Stimulated activated memory B cell treated with anti-CD40 and anti-IgM and Interleukin-4, amounts not matched to agents 10 μg/mL and 1 μg/mL and 100 μg/mL, for 72 hours (primary cell): ENCODE measurements around the gene GOLGA8N.
"Not testable (repeated sequence)": the region's sequence is repeated elsewhere in the genome, so short reads cannot be mapped to it uniquely, and the experiment has no call there.

ENCODE experiments used
- ATAC-seq: fragments of 150-1000 bp; cut with Tn5 transposase; 2 replicates; pipeline ENCODE4 v1.10.0; 2021
- H3K27ac Mint-ChIP-seq: one replicate; pipeline ENCODE4 v1.8.0; 2022; ENCODE audit warnings: mild to moderate bottlenecking, mixed read lengths
- H3K27me3 Mint-ChIP-seq: one replicate; pipeline ENCODE4 v1.8.0; 2022; ENCODE audit warnings: mixed read lengths
- H3K36me3 Mint-ChIP-seq: one replicate; pipeline ENCODE4 v1.8.0; 2022; ENCODE audit warnings: mixed read lengths
- H3K4me1 Mint-ChIP-seq: one replicate; pipeline ENCODE4 v1.8.0; 2022; ENCODE audit warnings: mixed read lengths
- H3K4me3 Mint-ChIP-seq: one replicate; pipeline ENCODE4 v1.8.0; 2022; ENCODE audit warnings: mild to moderate bottlenecking, moderate library complexity, mixed read lengths
- H3K9me3 Mint-ChIP-seq: one replicate; pipeline ENCODE4 v1.8.0; 2022; ENCODE audit warnings: mixed read lengths

The GOLGA8N gene

GRCh38 chr15:32593151-32593550 lies at the start of gene GOLGA8N:
TSS of gene GOLGA8N (plus strand) at chr15:32593456.
- H3K27me3 Mint-ChIP-seq, H3K36me3 Mint-ChIP-seq, H3K4me3 Mint-ChIP-seq, H3K4me1 Mint-ChIP-seq, H3K9me3 Mint-ChIP-seq, ATAC-seq, H3K27ac Mint-ChIP-seq: not testable (repeated sequence)

- H3K4me3 Mint-ChIP-seq, H3K9me3 Mint-ChIP-seq, H3K27me3 Mint-ChIP-seq, H3K4me1 Mint-ChIP-seq, ATAC-seq, H3K36me3 Mint-ChIP-seq, H3K27ac Mint-ChIP-seq: not testable (repeated sequence)
These were observed 49.8 kb upstream of the GOLGA8N start for GRCh38 chr15:32543456-32543855.

DNA sequence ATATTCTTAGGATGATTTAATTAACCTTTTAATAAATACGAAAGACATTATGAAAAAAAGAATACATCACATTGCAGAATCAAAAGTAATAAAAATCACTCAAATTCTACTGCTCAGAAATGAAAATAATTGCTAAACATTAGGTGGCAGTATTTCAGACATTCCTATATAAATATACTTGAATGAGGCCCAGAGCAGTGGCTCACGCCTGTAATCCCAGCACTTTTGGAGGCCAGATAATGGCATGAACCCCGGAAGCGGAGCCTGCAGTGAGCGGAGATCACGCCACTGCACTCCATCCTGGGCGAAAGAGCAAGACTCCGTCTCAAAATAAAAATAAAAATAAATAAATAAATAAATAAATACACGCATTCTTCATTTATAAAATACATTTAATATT lies 48.1 kb upstream of the GOLGA8N start:
- not testable (repeated sequence) for H3K36me3 Mint-ChIP-seq, H3K27ac Mint-ChIP-seq, H3K9me3 Mint-ChIP-seq, H3K4me1 Mint-ChIP-seq, ATAC-seq, H3K27me3 Mint-ChIP-seq, H3K4me3 Mint-ChIP-seq

GRCh38 chr15:32554587-32554986 lies 38.7 kb upstream of the GOLGA8N start:
- not testable (repeated sequence) for H3K36me3 Mint-ChIP-seq, H3K4me1 Mint-ChIP-seq, H3K27ac Mint-ChIP-seq, H3K4me3 Mint-ChIP-seq, H3K27me3 Mint-ChIP-seq, H3K9me3 Mint-ChIP-seq, ATAC-seq

GRCh38 chr15:32562198-32562597 lies 31.1 kb upstream of the GOLGA8N start:
- H3K4me3 Mint-ChIP-seq, H3K27ac Mint-ChIP-seq, H3K36me3 Mint-ChIP-seq, H3K27me3 Mint-ChIP-seq, ATAC-seq, H3K4me1 Mint-ChIP-seq, H3K9me3 Mint-ChIP-seq: not testable (repeated sequence)

GRCh38 chr15:32568988-32569387 lies 24.3 kb upstream of the GOLGA8N start:
- not testable (repeated sequence) for H3K9me3 Mint-ChIP-seq, H3K4me3 Mint-ChIP-seq

DNA sequence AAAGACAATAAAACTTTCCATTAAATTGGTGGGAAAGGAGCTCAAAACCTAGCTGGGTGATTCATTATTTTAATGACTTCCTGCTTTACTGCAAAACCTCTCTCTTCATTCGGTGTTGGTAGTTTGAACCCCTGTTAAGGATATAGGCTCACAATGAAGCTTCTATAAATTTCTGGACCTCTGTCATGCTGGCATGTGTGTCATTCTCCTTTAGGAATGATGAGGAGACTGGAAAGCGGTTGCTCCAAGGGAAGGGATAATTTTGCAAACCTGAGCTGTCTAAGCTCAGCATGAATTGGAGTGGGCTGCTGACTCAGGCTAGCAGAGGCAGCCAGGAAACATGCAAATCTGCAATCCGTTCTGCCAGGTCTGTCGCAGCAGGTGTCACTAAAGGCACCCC lies 14.8 kb upstream of the GOLGA8N start:
- H3K27ac Mint-ChIP-seq, H3K9me3 Mint-ChIP-seq, H3K36me3 Mint-ChIP-seq, ATAC-seq, H3K4me1 Mint-ChIP-seq, H3K27me3 Mint-ChIP-seq: not testable (repeated sequence)
- H3K4me3 Mint-ChIP-seq: peak overlapping the region; percentile 43

More at GRCh38 chr15:32568988-32569387, 24.3 kb upstream of the GOLGA8N start:
- H3K27me3 Mint-ChIP-seq, H3K27ac Mint-ChIP-seq, H3K36me3 Mint-ChIP-seq, ATAC-seq, H3K4me1 Mint-ChIP-seq: not testable (repeated sequence)

DNA sequence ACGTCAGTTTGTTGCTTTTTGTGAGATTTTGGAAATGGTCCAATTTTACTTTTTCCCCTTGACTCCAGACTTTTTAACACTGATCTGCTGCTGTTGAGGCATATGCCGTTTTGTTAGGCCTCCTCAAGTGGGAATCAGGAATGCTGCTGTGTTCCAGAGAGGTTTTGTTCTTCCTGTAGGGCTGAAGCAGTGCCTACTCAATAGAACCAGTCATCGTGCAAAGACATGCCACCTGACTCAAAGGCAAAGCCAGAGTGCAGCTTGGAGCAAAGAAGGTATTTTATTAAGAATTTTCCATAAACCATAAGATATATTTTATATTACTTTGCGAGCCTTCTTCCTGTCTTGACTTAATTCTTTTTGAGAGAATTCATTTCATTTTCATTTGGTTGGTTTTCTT lies 7.4 kb upstream of the GOLGA8N start:
- not testable (repeated sequence) for H3K4me1 Mint-ChIP-seq, H3K27me3 Mint-ChIP-seq, H3K9me3 Mint-ChIP-seq, H3K27ac Mint-ChIP-seq, H3K4me3 Mint-ChIP-seq, H3K36me3 Mint-ChIP-seq, ATAC-seq

- not testable (repeated sequence) for H3K4me1 Mint-ChIP-seq, ATAC-seq, H3K36me3 Mint-ChIP-seq, H3K27me3 Mint-ChIP-seq, H3K4me3 Mint-ChIP-seq, H3K9me3 Mint-ChIP-seq, H3K27ac Mint-ChIP-seq
These were observed 16.3 kb downstream of the GOLGA8N start for GRCh38 chr15:32609518-32609917.

- not testable (repeated sequence) for H3K9me3 Mint-ChIP-seq, H3K27ac Mint-ChIP-seq, ATAC-seq, H3K4me3 Mint-ChIP-seq, H3K27me3 Mint-ChIP-seq, H3K4me1 Mint-ChIP-seq, H3K36me3 Mint-ChIP-seq
These were observed 17.5 kb downstream of the GOLGA8N start for GRCh38 chr15:32610719-32611118.

GRCh38 chr15:32614712-32615050 lies 21.4 kb downstream of the GOLGA8N start:
- H3K4me1 Mint-ChIP-seq: peaks cover 14% of the 10 kb centered on the region
- H3K27me3 Mint-ChIP-seq, H3K36me3 Mint-ChIP-seq, H3K9me3 Mint-ChIP-seq: not testable (repeated sequence)
- H3K27ac Mint-ChIP-seq: peak overlapping the region; percentile 85
- peak; percentile 48 for ATAC-seq
- peak overlapping the region; percentile 98 for H3K4me3 Mint-ChIP-seq

- peaks cover 14% of the 10 kb centered on the region for H3K4me1 Mint-ChIP-seq
- ATAC-seq: peak; percentile 93
- peak within 1 kb of the TSS; percentile 85 for H3K27ac Mint-ChIP-seq
- H3K4me3 Mint-ChIP-seq: peak within 1 kb of the TSS; percentile 98
- not testable (repeated sequence) for H3K9me3 Mint-ChIP-seq, H3K27me3 Mint-ChIP-seq, H3K36me3 Mint-ChIP-seq
These were observed 22.0 kb downstream of the GOLGA8N start, which contains the start of gene ARHGAP11A for GRCh38 chr15:32615051-32615870. TSS of gene ARHGAP11A (plus strand) at chr15:32615504. CDS start at chr15:32616212, 708 bp downstream.

- Mint-ChIP-seq H3K27ac (peak overlapping the region; percentile 85), H3K4me3 (peak overlapping the region; percentile 98), H3K4me1 (peaks cover 14% of the 10 kb centered on the region)
- H3K9me3 Mint-ChIP-seq, H3K36me3 Mint-ChIP-seq, H3K27me3 Mint-ChIP-seq: not testable (repeated sequence)
- ATAC-seq: peak; percentile 8
These were observed 22.7 kb downstream of the GOLGA8N start for GRCh38 chr15:32615871-32616426.

GRCh38 chr15:32636410-32636809 lies 43.2 kb downstream of the GOLGA8N start:
- H3K36me3 Mint-ChIP-seq: peaks cover 11% of the 10 kb centered on the region
- peaks cover 15% of the 10 kb centered on the region for H3K4me1 Mint-ChIP-seq
- no peak for ATAC-seq
- no peaks in the 10 kb centered on the region for H3K9me3 Mint-ChIP-seq
- no peak overlapping the region for H3K27ac Mint-ChIP-seq
- H3K27me3 Mint-ChIP-seq: peaks cover 5% of the 10 kb centered on the region
- no peak overlapping the region for H3K4me3 Mint-ChIP-seq

DNA sequence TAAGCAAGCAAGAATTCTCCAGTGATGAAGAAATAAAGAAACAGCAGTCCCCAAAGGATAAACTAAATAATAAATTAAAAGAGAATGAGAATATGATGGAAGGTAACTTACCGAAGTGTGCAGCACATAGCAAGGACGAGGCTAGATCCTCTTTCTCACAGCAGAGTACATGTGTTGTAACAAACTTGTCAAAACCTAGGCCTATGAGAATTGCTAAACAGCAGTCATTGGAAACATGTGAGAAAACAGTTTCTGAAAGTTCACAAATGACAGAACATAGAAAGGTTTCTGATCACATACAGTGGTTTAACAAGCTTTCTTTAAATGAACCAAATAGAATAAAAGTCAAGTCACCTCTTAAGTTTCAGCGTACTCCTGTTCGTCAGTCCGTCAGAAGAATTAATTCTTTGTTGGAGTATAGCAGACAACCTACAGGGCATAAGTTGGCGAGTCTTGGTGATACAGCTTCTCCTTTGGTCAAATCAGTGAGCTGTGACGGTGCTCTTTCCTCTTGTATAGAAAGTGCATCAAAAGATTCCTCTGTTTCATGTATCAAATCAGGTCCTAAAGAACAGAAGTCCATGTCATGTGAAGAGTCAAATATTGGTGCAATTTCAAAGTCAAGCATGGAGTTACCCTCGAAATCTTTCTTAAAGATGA lies 43.8 kb downstream of the GOLGA8N start:
- Mint-ChIP-seq H3K27me3 (peaks cover 12% of the 10 kb centered on the region), H3K27ac (no peak overlapping the region), H3K4me3 (no peak overlapping the region), H3K4me1 (peaks cover 15% of the 10 kb centered on the region), H3K9me3 (no peaks in the 10 kb centered on the region), H3K36me3 (peaks cover 11% of the 10 kb centered on the region)
- peak; percentile 70 for ATAC-seq

DNA sequence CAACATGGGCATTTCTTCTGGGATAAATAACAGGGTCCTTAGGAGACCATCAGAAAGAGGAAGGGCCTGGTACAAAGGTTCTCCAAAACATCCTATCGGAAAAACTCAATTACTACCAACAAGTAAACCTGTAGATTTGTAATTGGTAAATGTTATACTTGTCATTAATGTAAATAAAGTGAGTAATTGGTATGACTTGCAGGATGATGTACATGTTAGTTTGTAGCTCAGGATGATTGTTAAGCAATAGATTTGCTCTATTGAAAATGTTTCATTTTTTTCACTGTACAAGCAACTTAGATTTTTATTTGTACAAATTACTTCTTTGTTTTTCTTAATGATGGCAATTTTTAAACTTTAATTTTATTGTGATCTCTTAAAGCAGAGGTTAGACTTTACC lies 44.4 kb downstream of the GOLGA8N start:
- ATAC-seq: no peak
- Mint-ChIP-seq H3K4me1 (peaks cover 15% of the 10 kb centered on the region), H3K9me3 (no peaks in the 10 kb centered on the region), H3K27me3 (peaks cover 12% of the 10 kb centered on the region), H3K27ac (no peak overlapping the region), H3K4me3 (no peak overlapping the region), H3K36me3 (peaks cover 11% of the 10 kb centered on the region)
